ENCODE data around the gene P3H1. TPM values are rescaled to one million over a fixed set of nuclear protein-coding genes. Genes with fewer than 3 reads are reported as not detected.

P3H1 gene
- total and polyA plus RNA-seq, 2 of the 13 experiments (the other 11 are each of a cell fraction or from before 2014, with no cell fraction given): 64.6 to 120 TPM

DNA sequence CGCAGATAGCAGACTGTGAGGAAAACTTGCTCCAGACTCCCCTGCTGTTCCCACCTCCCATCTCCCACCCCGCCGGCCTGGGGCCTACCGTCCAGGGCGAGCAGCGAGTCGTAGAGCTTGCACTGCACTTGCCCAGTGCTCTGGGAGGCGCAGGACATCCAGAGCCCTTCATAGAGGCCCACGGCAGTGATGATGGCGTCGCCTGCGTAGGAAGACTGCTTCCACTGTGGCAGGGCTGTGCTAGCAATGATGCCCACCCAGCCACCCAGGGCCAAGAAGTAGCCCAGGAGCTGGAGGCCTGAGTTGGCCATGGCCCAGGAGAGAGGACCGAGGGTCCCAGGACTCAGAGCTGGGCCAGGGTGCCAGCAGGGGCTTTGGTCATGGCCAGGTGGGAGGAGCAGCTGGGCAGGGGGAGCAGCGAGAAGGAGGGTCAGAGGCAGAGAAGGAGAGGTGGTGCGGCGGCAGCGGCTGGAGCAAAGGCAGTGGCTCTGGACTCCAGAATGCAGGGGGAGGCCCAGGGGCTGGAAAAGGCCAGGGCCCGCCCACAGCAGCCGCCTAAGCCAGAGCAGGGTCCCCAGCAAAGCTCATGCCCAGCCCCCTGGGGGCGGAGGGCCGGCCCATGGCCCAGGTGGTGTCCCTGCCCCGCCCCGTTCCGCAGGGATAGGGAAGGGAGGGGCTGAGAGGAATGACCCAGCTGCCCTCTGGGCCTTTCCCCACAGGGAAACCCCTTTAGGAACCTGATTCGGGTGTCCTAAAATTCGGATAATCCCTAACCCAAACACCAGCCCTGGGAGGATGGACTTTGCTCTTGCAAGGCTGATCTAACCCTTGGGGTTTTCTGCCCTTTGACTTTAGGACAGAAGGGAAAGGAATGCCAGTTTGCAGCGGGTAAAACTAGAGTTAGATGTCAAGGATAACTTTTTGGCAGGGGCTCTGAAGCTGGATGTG is 26.8 kb downstream of the P3H1 start, which contains the start of gene CLDN19 (continued):
- TF ChIP-seq, protein P1, sequence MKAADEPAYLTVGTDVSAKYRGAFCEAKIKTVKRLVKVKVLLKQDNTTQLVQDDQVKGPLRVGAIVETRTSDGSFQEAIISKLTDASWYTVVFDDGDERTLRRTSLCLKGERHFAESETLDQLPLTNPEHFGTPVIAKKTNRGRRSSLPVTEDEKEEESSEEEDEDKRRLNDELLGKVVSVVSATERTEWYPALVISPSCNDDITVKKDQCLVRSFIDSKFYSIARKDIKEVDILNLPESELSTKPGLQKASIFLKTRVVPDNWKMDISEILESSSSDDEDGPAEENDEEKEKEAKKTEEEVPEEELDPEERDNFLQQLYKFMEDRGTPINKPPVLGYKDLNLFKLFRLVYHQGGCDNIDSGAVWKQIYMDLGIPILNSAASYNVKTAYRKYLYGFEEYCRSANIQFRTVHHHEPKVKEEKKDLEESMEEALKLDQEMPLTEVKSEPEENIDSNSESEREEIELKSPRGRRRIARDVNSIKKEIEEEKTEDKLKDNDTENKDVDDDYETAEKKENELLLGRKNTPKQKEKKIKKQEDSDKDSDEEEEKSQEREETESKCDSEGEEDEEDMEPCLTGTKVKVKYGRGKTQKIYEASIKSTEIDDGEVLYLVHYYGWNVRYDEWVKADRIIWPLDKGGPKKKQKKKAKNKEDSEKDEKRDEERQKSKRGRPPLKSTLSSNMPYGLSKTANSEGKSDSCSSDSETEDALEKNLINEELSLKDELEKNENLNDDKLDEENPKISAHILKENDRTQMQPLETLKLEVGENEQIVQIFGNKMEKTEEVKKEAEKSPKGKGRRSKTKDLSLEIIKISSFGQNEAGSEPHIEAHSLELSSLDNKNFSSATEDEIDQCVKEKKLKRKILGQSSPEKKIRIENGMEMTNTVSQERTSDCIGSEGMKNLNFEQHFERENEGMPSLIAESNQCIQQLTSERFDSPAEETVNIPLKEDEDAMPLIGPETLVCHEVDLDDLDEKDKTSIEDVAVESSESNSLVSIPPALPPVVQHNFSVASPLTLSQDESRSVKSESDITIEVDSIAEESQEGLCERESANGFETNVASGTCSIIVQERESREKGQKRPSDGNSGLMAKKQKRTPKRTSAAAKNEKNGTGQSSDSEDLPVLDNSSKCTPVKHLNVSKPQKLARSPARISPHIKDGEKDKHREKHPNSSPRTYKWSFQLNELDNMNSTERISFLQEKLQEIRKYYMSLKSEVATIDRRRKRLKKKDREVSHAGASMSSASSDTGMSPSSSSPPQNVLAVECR (CRISPR knock-in tag; IDR thresholded peaks at IDR 0.05; ENCODE audit: borderline replicate concordance): peak; percentile 46; the same call in 1 of the 2 replicates
- TF ChIP-seq ZNF644 (CRISPR knock-in tag; IDR thresholded peaks at IDR 0.05; ENCODE audit: low read depth): 0 out of 2 replicates have a peak, but pooled peaks have one; percentile 19
- TF ChIP-seq PITX1 (CRISPR knock-in tag; IDR thresholded peaks at IDR 0.05): peak; percentile 25; the same call in 1 of the 2 replicates
- TF ChIP-seq XBP1 (CRISPR knock-in tag; IDR thresholded peaks at IDR 0.05): no peak
- no peak for TF ChIP-seq MXD4 (CRISPR knock-in tag; IDR thresholded peaks at IDR 0.05)
- TF ChIP-seq ARNT2 (CRISPR knock-in tag; IDR thresholded peaks at IDR 0.05; ENCODE audit: low read depth): peak; percentile 60; the same call in 1 of the 2 replicates
- peak; percentile 66; the same call in 1 of the 2 replicates for TF ChIP-seq ZFP82 (CRISPR knock-in tag; IDR thresholded peaks at IDR 0.05; ENCODE audit: borderline replicate concordance)
- peak; percentile 60; the same call in 1 of the 2 replicates for TF ChIP-seq ARID2 (CRISPR knock-in tag; IDR thresholded peaks at IDR 0.05; ENCODE audit: borderline replicate concordance)
- TF ChIP-seq IKZF1 (IDR thresholded peaks at IDR 0.05): no peak
- no peak for TF ChIP-seq FOXJ3 (CRISPR knock-in tag; IDR thresholded peaks at IDR 0.05; ENCODE audit: borderline replicate concordance)
- no peak for TF ChIP-seq CBX2 (IDR thresholded peaks at IDR 0.05; ENCODE audit: low read depth, low read length)
- TF ChIP-seq CBX2 (CRISPR knock-in tag; IDR thresholded peaks at IDR 0.05; ENCODE audit: low read depth): no peak
- no peak for TF ChIP-seq ZNF333 (CRISPR knock-in tag; IDR thresholded peaks at IDR 0.05; ENCODE audit: borderline replicate concordance)
- TF ChIP-seq, protein P2, sequence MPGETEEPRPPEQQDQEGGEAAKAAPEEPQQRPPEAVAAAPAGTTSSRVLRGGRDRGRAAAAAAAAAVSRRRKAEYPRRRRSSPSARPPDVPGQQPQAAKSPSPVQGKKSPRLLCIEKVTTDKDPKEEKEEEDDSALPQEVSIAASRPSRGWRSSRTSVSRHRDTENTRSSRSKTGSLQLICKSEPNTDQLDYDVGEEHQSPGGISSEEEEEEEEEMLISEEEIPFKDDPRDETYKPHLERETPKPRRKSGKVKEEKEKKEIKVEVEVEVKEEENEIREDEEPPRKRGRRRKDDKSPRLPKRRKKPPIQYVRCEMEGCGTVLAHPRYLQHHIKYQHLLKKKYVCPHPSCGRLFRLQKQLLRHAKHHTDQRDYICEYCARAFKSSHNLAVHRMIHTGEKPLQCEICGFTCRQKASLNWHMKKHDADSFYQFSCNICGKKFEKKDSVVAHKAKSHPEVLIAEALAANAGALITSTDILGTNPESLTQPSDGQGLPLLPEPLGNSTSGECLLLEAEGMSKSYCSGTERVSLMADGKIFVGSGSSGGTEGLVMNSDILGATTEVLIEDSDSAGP (CRISPR knock-in tag; IDR thresholded peaks at IDR 0.05; ENCODE audit: borderline replicate concordance): peak; percentile 61
- TF ChIP-seq, protein P3, sequence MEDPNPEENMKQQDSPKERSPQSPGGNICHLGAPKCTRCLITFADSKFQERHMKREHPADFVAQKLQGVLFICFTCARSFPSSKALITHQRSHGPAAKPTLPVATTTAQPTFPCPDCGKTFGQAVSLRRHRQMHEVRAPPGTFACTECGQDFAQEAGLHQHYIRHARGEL (CRISPR knock-in tag; IDR thresholded peaks at IDR 0.05): no peak
- no peak for TF ChIP-seq SRF (IDR thresholded peaks at IDR 0.05; ENCODE audit: low read depth, low read length)
- TF ChIP-seq, protein P4, sequence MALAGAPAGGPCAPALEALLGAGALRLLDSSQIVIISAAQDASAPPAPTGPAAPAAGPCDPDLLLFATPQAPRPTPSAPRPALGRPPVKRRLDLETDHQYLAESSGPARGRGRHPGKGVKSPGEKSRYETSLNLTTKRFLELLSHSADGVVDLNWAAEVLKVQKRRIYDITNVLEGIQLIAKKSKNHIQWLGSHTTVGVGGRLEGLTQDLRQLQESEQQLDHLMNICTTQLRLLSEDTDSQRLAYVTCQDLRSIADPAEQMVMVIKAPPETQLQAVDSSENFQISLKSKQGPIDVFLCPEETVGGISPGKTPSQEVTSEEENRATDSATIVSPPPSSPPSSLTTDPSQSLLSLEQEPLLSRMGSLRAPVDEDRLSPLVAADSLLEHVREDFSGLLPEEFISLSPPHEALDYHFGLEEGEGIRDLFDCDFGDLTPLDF (CRISPR knock-in tag; IDR thresholded peaks at IDR 0.05): no peak
- TF ChIP-seq, protein P5, sequence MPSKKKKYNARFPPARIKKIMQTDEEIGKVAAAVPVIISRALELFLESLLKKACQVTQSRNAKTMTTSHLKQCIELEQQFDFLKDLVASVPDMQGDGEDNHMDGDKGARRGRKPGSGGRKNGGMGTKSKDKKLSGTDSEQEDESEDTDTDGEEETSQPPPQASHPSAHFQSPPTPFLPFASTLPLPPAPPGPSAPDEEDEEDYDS (CRISPR knock-in tag; IDR thresholded peaks at IDR 0.05): peak; percentile 33; the same call in 1 of the 2 replicates
- TF ChIP-seq, protein P6, sequence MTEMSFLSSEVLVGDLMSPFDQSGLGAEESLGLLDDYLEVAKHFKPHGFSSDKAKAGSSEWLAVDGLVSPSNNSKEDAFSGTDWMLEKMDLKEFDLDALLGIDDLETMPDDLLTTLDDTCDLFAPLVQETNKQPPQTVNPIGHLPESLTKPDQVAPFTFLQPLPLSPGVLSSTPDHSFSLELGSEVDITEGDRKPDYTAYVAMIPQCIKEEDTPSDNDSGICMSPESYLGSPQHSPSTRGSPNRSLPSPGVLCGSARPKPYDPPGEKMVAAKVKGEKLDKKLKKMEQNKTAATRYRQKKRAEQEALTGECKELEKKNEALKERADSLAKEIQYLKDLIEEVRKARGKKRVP (CRISPR knock-in tag; IDR thresholded peaks at IDR 0.05): no peak
- peak; percentile 3; the same call in 1 of the 2 replicates for TF ChIP-seq ZBTB42 (CRISPR knock-in tag; IDR thresholded peaks at IDR 0.05)

Data from HepG2 (cell line).